Endodermal cell (in vitro differentiated cells): ENCODE measurements around the gene RAB42. TPM values are rescaled to one million over a fixed set of nuclear protein-coding genes. Genes with fewer than 3 reads are reported as not detected.
"Not testable (repeated sequence)": the region's sequence is repeated elsewhere in the genome, so short reads cannot be mapped to it uniquely, and the experiment has no call there.

Experiments
- DNase-seq: peaks from one replicate; pipeline ENCODE4 v3.0.0-alpha.2; 2017
- H3K27ac ChIP-seq: 2 replicates; pipeline ENCODE4 v1.5.1; 2013; ENCODE audit warnings: mild to moderate bottlenecking, low read depth, low read length, moderate library complexity
- H3K27me3 ChIP-seq: 2 replicates; pipeline ENCODE4 v1.6.1; 2013; ENCODE audit warnings: mild to moderate bottlenecking, low read length, moderate library complexity; ENCODE audit not compliant: insufficient read depth, control insufficient read depth, poor library complexity, severe bottlenecking
- H3K36me3 ChIP-seq: 2 replicates; pipeline ENCODE4 v1.7.0; 2013; ENCODE audit warnings: mild to moderate bottlenecking, low read length, moderate library complexity; ENCODE audit not compliant: control insufficient read depth, insufficient read depth
- H3K4me1 ChIP-seq: one replicate; pipeline ENCODE4 v1.7.0; 2013; ENCODE audit warnings: low read length; ENCODE audit not compliant: control insufficient read depth, insufficient read depth
- H3K4me3 ChIP-seq: 2 replicates; pipeline ENCODE4 v1.5.1; 2013; ENCODE audit warnings: mild to moderate bottlenecking, low read length, moderate library complexity
- H3K9ac ChIP-seq: 2 replicates; pipeline ENCODE4 v1.6.1; 2013; ENCODE audit warnings: mild to moderate bottlenecking, low read length, moderate library complexity; ENCODE audit not compliant: poor library complexity, severe bottlenecking; ENCODE audit errors: extremely low read depth
- H3K9me3 ChIP-seq: 2 replicates; pipeline ENCODE4 v1.6.1; 2013; ENCODE audit warnings: mild to moderate bottlenecking, low read length, moderate library complexity; ENCODE audit not compliant: control insufficient read depth
- H3K27ac Mint-ChIP-seq: 2 replicates; pipeline ENCODE4 v1.8.0; 2020; ENCODE audit warnings: mixed read lengths
- H3K27me3 Mint-ChIP-seq: 2 replicates; pipeline ENCODE4 v1.8.0; 2021; ENCODE audit warnings: mild to moderate bottlenecking, mixed read lengths; ENCODE audit not compliant: insufficient read depth
- H3K36me3 Mint-ChIP-seq: 2 replicates; pipeline ENCODE4 v1.8.0; 2020; ENCODE audit warnings: low read depth, mixed read lengths
- H3K4me1 Mint-ChIP-seq: 2 replicates; pipeline ENCODE4 v1.8.0; 2020; ENCODE audit warnings: mixed read lengths
- H3K4me3 Mint-ChIP-seq: 2 replicates; pipeline ENCODE4 v1.8.0; 2020; ENCODE audit warnings: mild to moderate bottlenecking, moderate library complexity, mixed read lengths
- H3K9me3 Mint-ChIP-seq: 2 replicates; pipeline ENCODE4 v1.8.0; 2020; ENCODE audit warnings: mild to moderate bottlenecking, mixed read lengths
- CTCF ChIP-seq: fragments of 200-600 bp; sonication (generic); conservative IDR thresholded peaks from 2 replicates; pipeline ENCODE4 v1.5.0; 2021; ENCODE audit warnings: antibody characterized with exemption, mild to moderate bottlenecking
- WGBS, 2 experiments: methylation state at CpG; one replicate each; pipeline versions ENCODE4 v1.1.5 to v1.1.7; 2013; ENCODE audit warnings: missing lambda C conversion rate in 2 of 2, mixed read lengths in 1 of 2; ENCODE audit not compliant: insufficient coverage in 1 of 2, insufficient read length in 1 of 2; 5-methylcytosine and 5-hydroxymethylcytosine counted together
- total RNA-seq, 2 donors: library from RNA; stranded (reverse); fragmentation: NEBNext Ultra II Directional in 1 of 2; extraction: Animal tissue kit (Norgen Biotek cat#: 25700) in 1 of 2; gene quantifications; 2 replicates in 1 of 2; 3 replicates in 1 of 2; pipeline ENCODE4 v1.2.1, GENCODE V29; 2021

The RAB42 gene
- total RNA-seq, 2 donors from 2014 or later: 2.1 to 3.0 TPM

GRCh38 chr1:28582248-28582615, 9.8 kb upstream of the RAB42 start:
- peak overlapping the region; percentile 94 for H3K4me3 Mint-ChIP-seq
- Histone ChIP-seq H3K4me3 (peak overlapping the region; percentile 93), H3K9me3 (no peaks in the 10 kb centered on the region), H3K36me3 (peaks cover 37% of the 10 kb centered on the region), H3K4me1 (no peaks in the 10 kb centered on the region), H3K27me3 (peaks cover 6% of the 10 kb centered on the region), H3K9ac (peak overlapping the region; percentile 28), H3K27ac (no peak overlapping the region)
- H3K9me3 Mint-ChIP-seq: no peaks in the 10 kb centered on the region
- TF ChIP-seq CTCF: no peak
- peaks cover 7% of the 10 kb centered on the region for H3K27me3 Mint-ChIP-seq
- peaks cover 23% of the 10 kb centered on the region for H3K4me1 Mint-ChIP-seq
- H3K27ac Mint-ChIP-seq: peak overlapping the region; percentile 86
- peaks cover 30% of the 10 kb centered on the region for H3K36me3 Mint-ChIP-seq
- DNase-seq: no peak
- WGBS, 2 experiments: 28 to 47% methylated on average over 6 to 10 of the region's 10 CpGs

- not testable (repeated sequence) for DNase-seq, H3K27ac ChIP-seq, H3K27me3 Mint-ChIP-seq, H3K36me3 Mint-ChIP-seq, H3K9me3 Mint-ChIP-seq, H3K36me3 ChIP-seq, H3K9me3 ChIP-seq, H3K9ac ChIP-seq, H3K27ac Mint-ChIP-seq, H3K27me3 ChIP-seq, H3K4me3 ChIP-seq, H3K4me3 Mint-ChIP-seq, H3K4me1 ChIP-seq
- H3K4me1 Mint-ChIP-seq: peaks cover 12% of the 10 kb centered on the region
- 87 to 95% methylated on average over 3 to 18 of the region's 19 CpGs for WGBS, 2 experiments
Observed at GRCh38 chr1:28586585-28587391, 5.3 kb upstream of the RAB42 start.

- no peak overlapping the region for H3K27ac Mint-ChIP-seq
- H3K27me3 ChIP-seq: peaks cover 11% of the 10 kb centered on the region
- H3K4me3 Mint-ChIP-seq: peak overlapping the region; percentile 64
- no peak overlapping the region for H3K27ac ChIP-seq
- peaks cover 13% of the 10 kb centered on the region for H3K27me3 Mint-ChIP-seq
- H3K9me3 ChIP-seq: no peaks in the 10 kb centered on the region
- DNase-seq: peak; percentile 69
- H3K4me1 Mint-ChIP-seq: peaks cover 5% of the 10 kb centered on the region
- H3K4me3 ChIP-seq: peak overlapping the region; percentile 70
- TF ChIP-seq CTCF: no peak
- no peaks in the 10 kb centered on the region for H3K4me1 ChIP-seq
- 8 to 26% methylated on average over 22 to 81 of the region's 81 CpGs for WGBS, 2 experiments
- no peaks in the 10 kb centered on the region for H3K36me3 ChIP-seq
- no peaks in the 10 kb centered on the region for H3K9me3 Mint-ChIP-seq
- peak overlapping the region; percentile 44 for H3K9ac ChIP-seq
- peaks cover 2% of the 10 kb centered on the region for H3K36me3 Mint-ChIP-seq
Observed at GRCh38 chr1:28592321-28593071, 431 bp downstream of the RAB42 start.

- H3K27me3 Mint-ChIP-seq: peaks cover 13% of the 10 kb centered on the region
- H3K9me3 Mint-ChIP-seq, H3K4me3 Mint-ChIP-seq, H3K36me3 Mint-ChIP-seq, H3K4me1 ChIP-seq, DNase-seq, H3K4me1 Mint-ChIP-seq, H3K27ac ChIP-seq, H3K9ac ChIP-seq, H3K9me3 ChIP-seq, H3K27ac Mint-ChIP-seq, H3K36me3 ChIP-seq, H3K4me3 ChIP-seq: not testable (repeated sequence)
- WGBS, 2 experiments: 88 to 94% methylated on average over 2 to 3 of the region's 3 CpGs
- H3K27me3 ChIP-seq: peaks cover 11% of the 10 kb centered on the region
Observed at GRCh38 chr1:28593988-28594356, 1.9 kb downstream of the RAB42 start.

- not testable (repeated sequence) for H3K36me3 ChIP-seq, H3K27ac Mint-ChIP-seq, H3K9ac ChIP-seq, H3K36me3 Mint-ChIP-seq, H3K27ac ChIP-seq, H3K4me3 Mint-ChIP-seq, H3K9me3 ChIP-seq, H3K4me1 Mint-ChIP-seq, H3K9me3 Mint-ChIP-seq, H3K4me1 ChIP-seq, H3K4me3 ChIP-seq
- H3K27me3 ChIP-seq: peaks cover 11% of the 10 kb centered on the region
- peaks cover 13% of the 10 kb centered on the region for H3K27me3 Mint-ChIP-seq
- WGBS, 2 experiments: 80 to 82% methylated on average over 2 to 7 of the region's 7 CpGs
- DNase-seq: peak; percentile 73
Observed at GRCh38 chr1:28594686-28595411, 2.8 kb downstream of the RAB42 start.
